HG03558 (cell line): Measurements from ENCODE around the gene PAK5.

ENCODE experiments used
- ATAC-seq: cut with Tn5 transposase; IDR thresholded peaks from one replicate; pipeline ENCODE4 v1.9.1; 2021; ENCODE audit warnings: moderate number of reproducible peaks; ENCODE audit not compliant: unreplicated experiment; ENCODE audit errors: extremely low read depth

PAK5 gene

GRCh38 chr20:9838378-9839295 lies at the start of gene PAK5:
Gene PAK5 (minus strand): TSS chr20:9839076. CDS start chr20:9644328, 194,748 bp downstream.
- ATAC-seq, result no peak

- no peak for ATAC-seq
These were observed 48.8 kb upstream of the PAK5 start for GRCh38 chr20:9887706-9888105.

- no peak for ATAC-seq
These were observed 47.4 kb upstream of the PAK5 start for GRCh38 chr20:9886227-9886626.

- ATAC-seq, result no peak
These were observed 45.8 kb upstream of the PAK5 start for GRCh38 chr20:9884666-9885065.

DNA sequence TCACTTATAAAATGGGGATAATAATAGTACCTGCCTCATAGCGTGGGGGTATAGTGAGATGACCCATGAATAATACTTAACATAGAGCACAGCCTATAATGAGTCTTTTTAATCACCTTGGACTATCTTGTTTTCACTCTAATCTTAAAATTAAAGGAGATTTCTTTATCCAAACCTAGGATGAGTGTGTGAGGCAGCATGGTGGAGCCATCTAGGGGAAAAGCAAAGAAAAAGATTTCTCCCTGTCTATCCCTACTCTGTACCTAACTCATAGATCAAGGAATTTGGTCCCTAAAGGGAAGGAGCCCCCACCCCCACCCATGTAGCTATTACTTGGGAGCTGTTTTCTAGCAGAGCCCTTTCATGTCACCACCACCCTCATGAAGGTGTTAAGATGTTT lies 45.2 kb upstream of the PAK5 start:
- no peak for ATAC-seq

DNA sequence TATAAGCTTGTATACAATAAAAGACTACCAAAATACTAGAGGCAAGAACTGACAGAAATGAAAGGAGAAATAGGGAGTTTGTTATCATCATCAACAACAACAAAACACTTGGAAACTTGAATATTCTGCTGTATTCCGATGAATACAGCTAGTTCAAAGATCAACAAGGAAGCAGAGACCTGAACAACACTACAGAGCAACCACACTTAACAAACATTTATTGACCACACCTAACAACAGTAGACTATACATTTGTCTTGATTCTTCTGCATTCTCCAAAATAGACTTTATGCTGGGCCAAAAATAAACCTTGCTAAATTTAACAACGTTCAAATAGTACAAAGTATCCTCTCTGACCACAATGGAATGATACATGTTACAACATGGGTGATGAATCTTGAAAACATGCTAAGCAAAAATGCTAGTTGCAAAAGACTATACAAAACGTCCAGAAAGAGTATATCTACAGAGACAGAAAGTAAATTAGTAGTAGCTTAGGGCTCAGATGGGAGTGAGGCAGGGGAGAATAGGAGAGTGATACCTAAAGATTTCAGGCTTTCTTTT lies 39.1 kb upstream of the PAK5 start:
- ATAC-seq, result no peak

- no peak for ATAC-seq
These were observed 28.5 kb upstream of the PAK5 start for GRCh38 chr20:9867196-9867980.

- ATAC-seq, result no peak
These were observed 13.7 kb upstream of the PAK5 start for GRCh38 chr20:9852566-9852965.

- ATAC-seq, result no peak
These were observed 750 bp upstream of the PAK5 start for GRCh38 chr20:9839626-9840025.

- no peak for ATAC-seq
These were observed 870 bp downstream of the PAK5 start for GRCh38 chr20:9838035-9838377.

GRCh38 chr20:9837634-9838033 lies 1.2 kb downstream of the PAK5 start:
- no peak for ATAC-seq

GRCh38 chr20:9835302-9835701 lies 3.6 kb downstream of the PAK5 start:
- ATAC-seq, result no peak

DNA sequence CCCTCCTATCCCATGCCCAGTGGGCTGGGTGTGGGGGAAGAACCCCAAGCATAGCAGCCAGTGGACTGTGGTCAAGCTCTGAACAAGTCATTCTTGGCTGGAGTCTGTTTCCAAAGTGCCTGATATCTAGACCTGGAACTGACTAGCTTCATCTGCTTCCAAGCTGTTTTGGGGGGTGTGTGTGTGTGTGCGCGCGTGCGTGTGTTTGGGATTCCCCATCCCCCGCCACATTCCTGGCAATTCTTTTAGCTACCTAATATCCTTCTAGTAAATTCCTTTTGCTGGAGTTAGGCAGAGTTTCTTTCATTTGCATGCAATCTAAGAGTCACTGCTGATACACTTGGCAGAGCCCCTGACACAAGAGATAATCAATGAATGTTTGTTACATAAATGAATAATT lies 7.8 kb downstream of the PAK5 start:
- ATAC-seq, result no peak

DNA sequence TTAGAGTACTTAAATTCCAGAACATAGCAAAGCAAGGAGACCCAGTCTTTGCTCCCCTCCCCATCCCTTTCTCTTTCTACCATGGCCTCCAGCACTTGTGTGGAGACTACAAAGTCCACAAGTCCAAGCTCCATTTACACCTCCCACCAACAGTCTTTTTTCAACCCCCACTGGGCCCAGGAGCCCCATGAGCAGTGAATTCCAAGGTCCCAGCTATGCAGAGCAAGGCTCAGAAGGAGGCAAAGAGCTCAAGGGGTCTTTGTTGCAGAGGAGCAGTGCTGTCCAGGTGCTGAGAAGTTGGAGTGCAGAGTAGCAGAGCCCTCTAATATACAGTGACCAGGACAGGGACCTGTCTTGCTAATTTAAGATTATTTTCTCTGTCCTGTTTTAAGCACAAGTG lies 9.0 kb downstream of the PAK5 start:
- ATAC-seq, result no peak

DNA sequence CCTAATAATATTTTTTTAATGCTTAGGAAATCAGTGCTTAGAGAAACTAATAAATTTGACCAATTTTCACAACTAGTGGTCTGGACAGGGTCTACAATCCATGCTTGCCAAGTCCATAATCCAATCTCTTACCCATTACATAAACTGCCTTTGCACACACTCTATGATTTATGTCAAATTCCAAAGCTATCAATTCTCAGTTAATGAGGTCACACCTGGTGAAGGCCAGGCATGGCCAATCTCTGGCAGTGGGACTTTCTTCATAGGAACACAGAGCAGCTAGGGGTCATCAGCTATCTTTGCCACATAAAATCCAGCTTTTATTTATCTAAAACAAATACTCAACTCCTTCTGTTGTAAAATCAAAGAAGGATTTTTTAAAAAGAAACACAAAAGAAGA lies 21.2 kb downstream of the PAK5 start:
- ATAC-seq, result no peak

DNA sequence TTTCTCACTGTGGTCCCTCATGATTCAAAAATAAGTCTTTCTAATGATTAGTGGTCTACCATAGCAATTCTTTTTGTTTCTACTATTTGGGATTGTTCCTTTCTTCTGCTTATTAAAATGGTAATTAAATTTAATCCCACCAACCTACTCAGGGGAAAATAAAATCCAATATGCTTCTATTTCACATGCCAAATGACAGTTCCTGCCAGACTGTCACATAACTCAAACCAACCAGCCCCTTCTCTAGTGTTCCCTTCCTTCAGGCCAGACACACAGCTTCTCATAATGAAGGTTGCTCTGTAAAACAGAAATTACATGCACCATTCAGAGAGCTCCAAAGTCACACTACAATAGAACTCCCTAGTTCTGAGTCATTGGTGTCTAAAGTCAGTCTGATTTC lies 23.2 kb downstream of the PAK5 start:
- ATAC-seq, result no peak

GRCh38 chr20:9810738-9811137 lies 28.1 kb downstream of the PAK5 start:
- no peak for ATAC-seq

DNA sequence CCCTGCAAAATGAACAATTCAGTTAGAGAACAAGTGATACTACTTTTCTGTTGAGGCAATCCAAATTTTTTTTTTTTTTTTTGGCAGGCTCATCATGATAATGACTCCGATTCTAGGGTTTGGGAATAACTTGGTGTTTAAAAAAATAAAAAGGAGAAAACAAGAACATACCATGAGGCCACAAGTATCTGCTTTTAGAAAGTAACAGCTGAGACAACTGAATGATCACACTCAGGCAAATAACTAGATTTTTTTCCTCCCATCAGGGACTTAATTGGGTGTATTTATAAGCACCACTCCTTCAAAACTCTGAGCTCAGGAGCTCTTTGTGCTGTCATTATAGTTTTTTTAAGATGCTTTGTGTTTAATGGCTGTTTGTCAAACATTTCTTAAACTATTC lies 29.6 kb downstream of the PAK5 start:
- ATAC-seq, result no peak

DNA sequence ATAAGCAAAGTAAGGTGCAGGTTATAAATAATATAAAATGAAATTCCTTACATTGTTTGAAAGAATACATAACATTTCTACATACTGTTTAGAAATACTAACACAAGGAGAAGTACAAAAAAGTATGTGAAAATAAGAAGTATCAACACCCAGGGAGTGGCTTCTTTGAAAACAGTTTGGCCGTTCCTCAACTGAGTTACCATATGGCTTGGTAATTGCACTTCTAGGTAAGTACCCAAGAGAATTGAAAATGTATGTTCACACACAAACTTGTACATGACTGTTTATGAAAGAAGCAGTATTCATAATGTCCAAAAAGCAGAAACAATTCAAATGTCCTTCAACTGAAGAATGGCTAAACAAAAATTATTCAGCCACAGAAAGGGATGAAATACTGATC lies 30.7 kb downstream of the PAK5 start:
- no peak for ATAC-seq

DNA sequence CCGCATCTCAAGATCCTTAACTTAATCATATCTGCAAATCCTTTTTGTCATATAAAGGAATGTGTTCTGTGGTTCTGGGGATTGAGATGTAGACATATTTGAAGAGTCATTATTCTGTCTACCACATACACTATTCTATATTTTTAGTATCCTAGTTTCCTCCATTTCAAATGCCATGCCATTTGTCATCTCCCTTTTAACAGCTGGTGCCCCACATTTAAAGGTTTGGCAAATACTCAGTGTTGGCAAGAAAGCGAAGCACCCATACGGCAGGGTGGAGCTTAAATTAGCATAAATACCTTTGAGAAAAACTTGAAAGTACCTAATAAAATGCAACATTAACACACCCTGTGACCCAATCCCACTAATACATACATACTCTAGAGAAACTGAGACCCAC lies 31.7 kb downstream of the PAK5 start:
- ATAC-seq, result no peak

- no peak for ATAC-seq
These were observed 38.5 kb downstream of the PAK5 start for GRCh38 chr20:9800421-9800820.
